HG03460 (cell line): ENCODE measurements around the gene ADCY2.

Experiments
- ATAC-seq: cut with Tn5 transposase; IDR thresholded peaks from one replicate; pipeline ENCODE4 v1.9.1; 2021; ENCODE audit not compliant: unreplicated experiment

Gene ADCY2

DNA sequence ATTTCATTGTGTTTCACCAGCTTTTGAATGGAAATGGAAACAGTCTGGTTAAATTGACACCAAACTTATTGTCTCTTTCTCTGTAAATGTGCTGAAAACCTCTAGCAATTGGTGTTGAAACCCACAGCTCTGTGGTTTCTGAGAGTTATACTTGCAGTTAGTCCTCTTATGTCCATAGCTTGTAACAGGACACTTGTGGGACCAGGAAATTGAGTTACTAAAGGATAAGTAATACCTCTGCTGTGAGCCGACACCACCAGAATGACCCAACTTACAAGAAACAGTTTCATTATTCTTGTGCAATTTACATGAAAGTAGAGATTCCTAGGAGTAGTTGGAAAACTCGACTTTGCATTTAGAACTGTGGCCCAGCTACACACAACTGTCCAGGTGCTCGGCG is 263.5 kb downstream of the ADCY2 start:
- ATAC-seq: no peak

DNA sequence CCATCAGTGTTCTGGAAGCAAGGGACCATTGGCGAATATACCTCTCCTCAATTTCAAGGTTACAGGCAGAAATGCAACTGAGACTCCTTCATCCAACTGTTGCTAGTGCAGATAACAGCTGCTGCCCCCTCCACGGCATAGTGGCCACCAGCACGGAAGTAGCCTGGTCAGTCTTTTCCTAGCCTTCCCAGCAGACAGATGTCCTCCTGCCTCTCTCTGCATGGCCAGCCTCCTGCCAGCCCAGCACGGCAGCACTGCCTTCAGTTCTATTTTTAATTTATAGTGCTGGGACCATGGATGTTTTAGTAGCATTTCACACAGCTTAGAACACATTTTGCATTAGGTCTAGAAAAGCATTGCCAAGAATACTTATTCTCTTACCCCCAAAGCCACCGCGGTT is 266.4 kb downstream of the ADCY2 start:
- ATAC-seq: no peak

DNA sequence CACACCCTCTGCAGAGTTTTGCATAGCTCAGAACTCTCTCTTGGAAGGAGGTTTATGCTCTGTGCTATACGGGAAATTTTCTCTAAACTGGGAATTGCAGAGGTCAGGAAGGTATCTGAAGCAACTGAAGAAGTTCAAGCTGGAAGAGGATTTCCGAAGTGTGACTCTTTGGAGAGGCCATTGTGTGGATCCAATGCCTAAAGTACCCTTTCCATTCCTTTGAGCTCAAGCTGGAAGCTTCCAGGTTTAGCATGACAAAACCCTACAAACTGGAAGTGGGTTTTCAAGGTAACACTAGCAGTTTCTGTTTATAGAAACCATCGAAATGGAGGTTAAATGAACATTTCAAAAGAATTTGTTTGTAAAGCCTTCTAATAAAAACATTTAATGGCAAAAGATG is 267.9 kb downstream of the ADCY2 start:
- ATAC-seq: no peak

DNA sequence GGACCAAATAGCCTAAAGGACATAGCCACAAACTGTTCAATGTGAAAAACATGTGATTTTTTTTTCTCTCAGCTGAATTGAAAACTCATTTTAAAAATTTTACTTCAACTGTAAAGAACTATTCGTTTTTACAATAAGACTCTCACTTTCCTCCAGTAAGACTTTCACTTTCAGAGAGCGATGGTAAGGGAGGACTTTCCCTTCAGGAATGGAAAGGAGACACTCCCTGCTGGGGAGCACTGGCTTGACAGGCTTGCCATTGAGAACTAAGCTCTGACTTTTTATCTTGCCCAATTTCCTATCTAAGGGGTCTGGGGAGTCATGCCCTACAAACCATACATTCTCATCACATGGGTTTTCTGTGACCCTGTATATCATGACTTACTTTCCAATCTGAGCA is 268.3 kb downstream of the ADCY2 start:
- no peak for ATAC-seq

DNA sequence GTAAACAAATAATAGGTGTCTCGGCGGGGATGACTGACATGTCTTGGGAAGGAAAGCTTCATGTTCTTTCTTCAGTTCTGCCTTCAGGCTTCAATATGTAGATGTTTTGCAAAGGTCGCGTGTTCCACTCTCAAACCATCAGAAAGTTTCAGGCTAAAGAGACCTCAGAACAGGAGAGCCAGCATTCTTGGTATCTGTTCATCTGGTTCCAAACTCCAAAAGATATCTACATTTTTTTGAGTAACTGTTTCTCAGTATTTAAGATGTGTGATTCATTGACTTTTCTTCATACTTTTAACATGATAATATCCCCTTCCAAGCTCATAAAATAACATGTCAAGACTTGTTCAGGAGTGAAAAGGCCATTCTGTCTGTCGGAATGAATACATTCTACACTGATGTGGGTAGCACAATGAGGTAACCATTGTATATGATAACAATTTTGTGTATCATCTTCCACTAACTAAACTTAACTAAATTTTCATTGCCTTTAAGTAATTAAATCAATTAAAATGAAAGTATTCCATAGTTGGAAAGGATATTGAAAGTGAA is 271.4 kb downstream of the ADCY2 start:
- no peak for ATAC-seq

DNA sequence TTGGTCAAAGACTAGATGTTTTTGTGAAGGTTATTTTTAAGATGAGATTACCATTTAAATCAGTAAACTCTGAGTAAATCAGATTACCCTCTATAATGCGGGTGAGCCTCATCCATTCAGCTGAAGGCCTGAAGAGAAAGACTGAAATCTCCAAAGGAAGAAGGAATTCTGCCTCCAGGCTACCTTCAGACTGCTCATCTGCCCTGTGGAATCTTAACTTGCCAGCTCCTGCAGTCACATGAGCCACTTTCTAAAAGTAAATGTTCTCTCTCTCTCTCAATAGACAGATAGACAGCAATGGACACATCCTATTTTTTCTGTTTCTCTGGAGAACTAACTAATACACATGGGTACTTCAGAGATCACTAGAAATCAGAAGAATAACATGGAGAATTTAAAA is 272.2 kb downstream of the ADCY2 start:
- ATAC-seq: no peak

DNA sequence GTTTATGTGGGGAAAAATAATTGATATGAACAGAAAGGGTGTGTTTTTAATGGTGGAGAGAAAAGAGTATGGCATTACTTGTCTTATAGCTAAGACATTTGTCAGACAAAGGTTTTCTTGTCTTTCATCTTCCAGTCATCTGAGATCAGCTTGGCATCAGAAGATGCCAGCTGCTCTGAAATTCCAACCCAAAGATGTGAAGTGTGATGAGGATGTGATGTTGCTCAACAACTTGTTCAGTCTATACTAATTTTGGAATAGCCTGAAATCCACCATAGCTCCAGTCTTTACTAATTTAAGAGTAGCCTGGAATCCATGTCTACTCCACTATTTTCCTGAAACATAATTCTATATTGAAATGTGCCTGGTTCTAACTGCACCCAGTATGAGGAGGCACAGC is 272.7 kb downstream of the ADCY2 start:
- ATAC-seq: no peak

- no peak for ATAC-seq
Observed at GRCh38 chr5:7671381-7671993, 275.5 kb downstream of the ADCY2 start.

GRCh38 chr5:7673658-7674057 is 277.7 kb downstream of the ADCY2 start:
- no peak for ATAC-seq

DNA sequence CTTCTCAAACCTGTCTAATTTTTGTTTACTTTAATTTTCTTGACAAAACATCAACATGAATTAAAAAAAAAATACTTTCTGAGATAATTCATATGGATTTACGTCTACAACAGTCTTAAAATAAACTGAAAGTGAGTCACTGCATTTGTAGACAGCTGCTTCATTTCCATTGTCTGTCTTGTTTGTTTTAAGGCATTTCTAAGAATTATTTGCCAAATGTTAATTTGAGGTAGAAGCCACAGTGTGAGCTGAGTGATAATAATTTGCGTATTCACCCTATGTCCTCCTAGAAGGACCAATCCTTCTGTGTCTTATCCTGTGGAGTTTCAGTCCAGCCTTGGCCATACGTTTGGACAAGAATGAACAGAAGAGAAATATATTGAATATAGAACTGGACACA is 280.5 kb downstream of the ADCY2 start:
- ATAC-seq: no peak

GRCh38 chr5:7678030-7678429 is 282.1 kb downstream of the ADCY2 start:
- ATAC-seq: no peak

GRCh38 chr5:7679663-7680062 is 283.7 kb downstream of the ADCY2 start:
- no peak for ATAC-seq

DNA sequence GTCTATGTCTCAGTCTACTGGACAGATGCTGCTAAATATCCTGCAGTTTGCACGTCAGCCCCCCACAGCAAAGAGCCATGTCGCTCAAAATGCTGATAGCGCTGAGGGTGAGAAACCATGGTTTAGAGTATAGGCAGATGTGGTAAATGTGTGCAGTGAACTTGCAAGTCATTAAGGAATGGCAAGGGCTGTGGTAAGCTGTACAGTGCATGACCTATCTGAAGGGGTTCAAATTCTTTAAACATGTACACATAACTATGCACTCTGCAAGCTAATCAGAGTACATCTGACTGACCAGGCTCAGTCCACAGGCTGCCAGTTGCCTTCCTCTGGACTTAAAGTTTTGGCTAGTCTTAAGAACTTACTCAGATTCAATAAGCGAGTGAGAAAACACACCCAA is 284.3 kb downstream of the ADCY2 start:
- no peak for ATAC-seq

DNA sequence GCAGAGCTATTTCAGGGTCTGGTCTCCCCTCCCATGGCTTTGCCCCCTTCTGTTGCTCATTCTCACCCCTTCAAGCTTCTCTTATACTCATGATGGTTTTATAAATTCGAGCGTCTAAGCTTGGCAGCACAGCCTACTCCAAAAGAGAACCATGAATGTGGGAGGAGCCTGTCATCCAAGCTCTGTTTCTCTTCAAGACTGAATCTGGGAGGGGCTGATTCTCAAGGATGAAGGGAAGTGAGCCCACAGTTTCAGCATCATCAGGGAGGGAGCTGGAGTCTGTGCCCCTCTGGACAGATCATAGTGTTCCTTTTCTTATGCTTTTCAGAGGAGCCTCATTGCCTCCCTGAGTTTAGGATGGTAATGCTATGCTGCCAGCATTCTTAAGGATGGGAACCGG is 286.4 kb downstream of the ADCY2 start:
- ATAC-seq: no peak

DNA sequence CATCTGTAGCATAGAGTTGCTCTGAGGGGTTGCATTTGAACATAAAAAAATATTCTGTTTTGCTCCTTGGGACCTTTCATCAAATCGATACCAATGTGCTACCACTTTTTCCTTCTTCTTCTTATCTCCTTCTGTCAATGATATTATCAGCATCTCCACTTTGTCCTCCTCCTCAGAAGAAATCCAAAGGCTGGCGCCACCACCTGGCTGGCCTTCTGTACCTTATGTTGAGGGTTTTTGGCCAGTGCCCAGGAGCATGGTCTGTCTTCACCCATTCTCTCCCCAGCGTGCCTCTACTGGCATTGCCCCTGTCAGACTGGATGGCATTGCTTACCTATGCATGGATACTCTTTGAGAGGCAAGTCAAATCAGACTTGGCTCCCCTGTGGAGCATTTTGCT is 287.8 kb downstream of the ADCY2 start:
- no peak for ATAC-seq

DNA sequence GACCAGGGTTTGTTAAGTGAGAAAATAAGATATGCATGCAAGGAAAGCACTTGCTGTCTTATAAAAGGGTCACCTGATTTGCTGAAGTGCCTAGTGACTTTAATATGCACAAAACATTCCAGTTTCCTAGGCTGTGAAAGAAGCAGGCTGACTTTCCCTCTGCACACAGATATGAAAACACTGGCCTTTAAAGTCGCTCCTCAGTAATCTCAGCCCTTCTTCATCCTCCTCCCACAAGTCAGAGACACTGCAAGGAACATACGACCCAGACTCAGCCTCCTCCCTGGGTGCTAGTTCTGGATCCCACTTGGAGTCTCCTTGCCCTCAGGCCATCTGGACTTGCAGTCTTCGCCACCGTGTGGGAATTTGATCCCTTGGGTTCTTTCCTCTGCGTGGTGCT is 288.9 kb downstream of the ADCY2 start:
- no peak for ATAC-seq

- ATAC-seq: no peak
Observed at GRCh38 chr5:7686794-7687193, 290.9 kb downstream of the ADCY2 start.

GRCh38 chr5:7690557-7690956 is 294.6 kb downstream of the ADCY2 start:
- ATAC-seq: no peak

DNA sequence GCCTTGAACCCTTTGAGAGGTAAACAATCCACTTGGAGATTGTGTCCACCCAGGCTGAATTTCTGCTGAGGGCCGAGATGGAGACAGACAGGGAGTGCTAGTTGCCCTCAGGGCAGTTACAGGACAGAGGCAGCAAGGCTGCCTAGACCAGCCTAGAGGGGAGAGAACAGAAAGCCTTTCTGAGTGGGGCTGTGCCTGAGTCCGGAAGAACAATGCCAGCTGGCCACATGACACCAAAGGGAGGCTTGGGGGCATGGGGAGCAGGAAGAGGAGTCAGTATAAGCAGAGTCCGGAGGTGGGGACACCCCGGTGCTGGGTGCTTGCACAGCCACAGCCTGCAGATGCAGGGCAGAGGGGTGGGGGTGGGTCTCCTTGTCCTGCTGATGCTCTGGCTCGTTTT is 309.3 kb downstream of the ADCY2 start:
- no peak for ATAC-seq

- ATAC-seq: no peak
Observed at GRCh38 chr5:7705736-7706135, 309.8 kb downstream of the ADCY2 start.

- no peak for ATAC-seq
Observed at GRCh38 chr5:7706256-7706655, 310.3 kb downstream of the ADCY2 start.

- no peak for ATAC-seq
Observed at GRCh38 chr5:7714119-7714518, 318.2 kb downstream of the ADCY2 start.

GRCh38 chr5:7714697-7715096 is 318.8 kb downstream of the ADCY2 start:
- no peak for ATAC-seq
